ENCODE results near the gene LANCL1.

LANCL1 gene

GRCh38 chr2:210476194-210477128, at the start of gene LANCL1:
TSS of gene LANCL1 (minus strand) at chr2:210476759. CDS start at chr2:210476396, 363 bp downstream.
- peak; percentile 64 for DNase-seq

DNA sequence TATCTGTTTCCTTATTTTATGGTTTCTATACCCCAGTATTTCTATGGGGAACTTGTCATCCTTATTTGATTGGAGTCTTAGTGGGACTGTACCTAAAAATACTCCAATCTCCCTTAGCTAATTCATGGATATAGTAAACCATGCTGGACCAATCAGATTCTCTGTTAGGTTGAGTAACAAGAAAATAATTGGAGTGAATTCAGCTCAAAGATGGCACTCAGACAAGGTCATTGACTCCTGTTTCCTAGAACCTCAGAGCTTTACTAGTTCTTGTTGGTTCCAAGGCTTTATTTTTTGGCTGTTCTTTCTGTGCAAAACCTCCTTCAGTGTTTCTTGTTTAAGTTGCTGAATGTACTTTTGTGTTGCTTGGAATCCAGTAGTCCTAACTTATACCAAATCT, 48.0 kb upstream of the LANCL1 start:
- DNase-seq: no peak

- no peak for DNase-seq
These were observed 47.2 kb upstream of the LANCL1 start for GRCh38 chr2:210523650-210524289.

- no peak for DNase-seq
These were observed 45.8 kb upstream of the LANCL1 start for GRCh38 chr2:210522399-210522798.

GRCh38 chr2:210519594-210519993, 43.0 kb upstream of the LANCL1 start:
- DNase-seq: no peak

DNA sequence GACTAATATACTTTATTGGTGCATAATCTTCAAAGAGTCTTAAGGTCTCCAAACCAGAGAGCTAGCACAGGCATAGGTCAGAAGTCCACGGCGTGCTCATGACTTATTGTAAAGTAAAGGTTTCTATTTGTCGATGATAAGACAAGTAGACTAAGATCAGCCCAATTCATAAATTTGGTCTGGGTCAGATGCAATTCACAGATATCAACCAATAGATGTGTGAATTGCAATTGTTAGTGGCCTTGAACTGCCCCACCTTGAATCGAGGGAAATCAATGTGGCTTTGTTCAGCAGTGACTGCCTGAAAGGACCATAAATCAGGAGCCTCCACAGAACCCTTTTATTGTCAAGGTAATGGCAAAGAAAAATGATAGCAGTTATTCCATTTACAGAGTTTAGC, 40.7 kb upstream of the LANCL1 start:
- no peak for DNase-seq

DNA sequence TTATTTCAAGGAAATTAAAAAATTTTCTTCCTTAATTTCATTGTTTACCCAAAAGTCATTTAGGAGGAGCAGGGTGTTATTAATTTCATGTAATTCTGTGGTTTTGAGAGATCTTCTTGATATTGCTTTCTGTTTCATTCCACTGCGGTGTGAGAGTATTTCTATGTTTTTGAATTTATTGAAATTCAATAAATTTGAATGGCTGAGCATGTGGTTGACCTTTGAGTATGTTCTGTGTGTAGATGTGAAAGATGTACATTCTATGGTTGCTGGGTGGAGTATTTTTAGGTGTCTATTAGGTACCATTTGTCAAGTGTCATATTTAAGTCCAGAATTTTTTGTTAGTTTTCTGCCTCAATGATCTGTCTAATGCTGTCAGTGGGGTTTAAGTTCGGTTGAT, 39.4 kb upstream of the LANCL1 start:
- no peak for DNase-seq

- no peak for DNase-seq
These were observed 27.2 kb upstream of the LANCL1 start for GRCh38 chr2:210503725-210504191.

- no peak for DNase-seq
These were observed 26.6 kb upstream of the LANCL1 start for GRCh38 chr2:210503001-210503623.

- no peak for DNase-seq
These were observed 20.0 kb upstream of the LANCL1 start for GRCh38 chr2:210496512-210496911.

- no peak for DNase-seq
These were observed 17.0 kb upstream of the LANCL1 start for GRCh38 chr2:210493528-210493927.

GRCh38 chr2:210481601-210482175, 5.1 kb upstream of the LANCL1 start:
- DNase-seq: no peak

- no peak for DNase-seq
These were observed 4.2 kb upstream of the LANCL1 start for GRCh38 chr2:210480764-210481163.

- DNase-seq: no peak
These were observed 3.5 kb upstream of the LANCL1 start for GRCh38 chr2:210480079-210480478.

GRCh38 chr2:210478661-210479060, 2.1 kb upstream of the LANCL1 start:
- no peak for DNase-seq

GRCh38 chr2:210477496-210477895, 937 bp upstream of the LANCL1 start:
- no peak for DNase-seq

DNA sequence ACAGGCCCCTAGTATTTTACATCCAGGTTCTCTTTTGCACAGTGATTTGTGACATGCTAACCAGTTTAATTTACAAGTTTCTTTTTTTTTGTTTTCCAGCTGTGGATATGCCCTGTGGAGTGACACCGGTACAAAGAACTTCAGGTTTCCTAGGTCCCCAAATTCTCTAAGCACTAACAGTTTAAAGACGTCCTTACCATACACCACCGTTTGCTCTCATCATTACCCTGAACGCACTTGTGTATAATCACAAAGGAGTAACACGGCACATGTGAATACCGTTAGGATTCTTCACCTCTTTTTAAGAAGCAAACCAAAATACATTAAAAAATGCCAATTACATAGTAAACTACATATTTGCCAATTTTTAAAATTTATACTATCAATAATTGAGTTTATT, 853 bp downstream of the LANCL1 start:
- no peak for DNase-seq

GRCh38 chr2:210474776-210475175, 1.8 kb downstream of the LANCL1 start:
- DNase-seq: no peak

DNA sequence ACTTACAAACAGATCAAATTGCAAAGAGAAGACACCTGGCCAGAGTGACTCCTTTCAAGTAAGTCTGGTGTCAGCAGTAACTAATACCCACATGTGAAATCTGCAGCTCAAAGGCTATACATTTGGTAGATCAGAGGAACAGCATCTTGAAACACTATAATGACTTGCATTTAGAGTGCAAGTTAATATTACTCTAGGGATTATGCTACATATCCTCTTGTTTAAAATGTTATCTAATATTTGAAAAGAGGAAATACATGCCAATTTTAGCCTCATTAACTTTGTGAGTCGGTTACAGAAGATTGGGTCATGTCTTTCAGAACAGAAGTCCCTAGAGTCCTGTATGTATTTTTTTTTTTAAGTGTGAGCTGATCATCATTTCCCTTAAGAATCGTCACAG, 15.2 kb downstream of the LANCL1 start:
- no peak for DNase-seq

DNA sequence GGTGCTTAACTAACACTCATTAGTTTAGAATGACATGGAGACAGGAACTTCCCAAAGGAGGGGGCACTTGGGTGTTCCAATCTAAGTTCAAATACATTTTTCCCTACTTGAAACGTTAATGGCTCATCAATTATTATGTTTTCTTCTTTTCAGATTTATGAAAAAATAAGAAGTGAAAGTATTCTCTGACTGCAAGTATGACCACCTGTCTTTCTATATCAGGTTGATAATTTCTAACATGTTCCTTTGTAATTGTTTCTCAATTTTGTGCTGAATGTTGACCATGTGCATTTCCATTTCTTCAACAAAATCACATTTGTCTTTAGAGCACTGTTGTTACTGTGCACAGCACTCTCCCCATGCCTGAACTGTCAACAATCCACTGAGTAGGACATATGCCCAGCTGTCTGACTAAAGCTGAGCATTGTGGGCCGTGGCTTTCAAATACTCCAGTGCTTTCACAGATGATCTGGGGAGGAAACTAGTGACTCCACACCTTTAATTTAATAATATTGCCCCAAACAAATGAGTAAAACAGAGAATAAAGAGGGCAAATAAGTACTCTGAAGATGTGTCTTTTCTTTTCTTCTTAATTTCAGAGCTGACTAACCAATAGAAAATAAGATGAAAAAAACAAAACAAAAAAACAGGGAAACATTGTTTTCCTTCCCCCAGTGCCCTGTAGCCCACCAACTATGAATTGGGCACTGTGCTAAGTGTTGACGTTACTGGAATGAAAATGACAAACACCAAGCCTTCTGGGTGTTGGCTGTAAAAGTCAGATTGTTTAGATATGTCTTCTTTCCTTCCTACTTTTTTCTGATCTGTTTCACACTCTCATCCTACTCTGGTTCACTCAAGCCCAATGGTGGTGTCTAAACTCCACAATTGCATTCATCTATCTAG, 16.0 kb downstream of the LANCL1 start:
- no peak for DNase-seq

- no peak for DNase-seq
These were observed 16.7 kb downstream of the LANCL1 start for GRCh38 chr2:210459880-210460279.

DNA sequence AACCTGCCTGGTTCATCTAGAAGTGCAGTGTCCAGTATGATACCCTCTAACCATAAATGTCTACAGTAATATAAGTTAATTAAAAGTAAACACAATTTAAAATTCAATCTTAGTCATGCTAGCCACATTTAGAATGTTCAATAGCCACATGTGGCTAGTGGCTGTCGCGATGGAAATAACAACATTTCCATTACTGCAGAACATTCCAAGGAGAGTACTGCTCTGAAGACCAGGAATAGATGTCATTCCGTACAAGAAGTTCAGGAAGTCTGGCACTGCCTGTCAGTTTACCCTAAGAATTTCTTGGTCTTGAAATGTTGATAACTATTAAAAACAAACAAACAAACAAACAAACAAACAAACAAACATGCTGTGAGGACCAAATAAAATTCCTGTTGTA, 17.2 kb downstream of the LANCL1 start:
- no peak for DNase-seq
